Activated CD8-positive, alpha-beta memory T cell treated with anti-CD3 and anti-CD28 coated beads, Interleukin-2, amount 50 U/mL, for 1 hour (primary cell): ENCODE results near the gene CCDC3.
"Not testable (repeated sequence)": the region's sequence is repeated elsewhere in the genome, so short reads cannot be mapped to it uniquely, and the experiment has no call there.

ENCODE experiments used
- DNase-seq: peaks from one replicate; pipeline ENCODE4 v3.0.0-alpha.2; 2020; ENCODE audit errors: extremely low read depth

The CCDC3 gene

GRCh38 chr10:13001041-13001886 lies at the start of gene CCDC3:
TSS of gene CCDC3 (minus strand) at chr10:13001713. CDS start at chr10:13001570, 143 bp downstream.
- DNase-seq, result no peak

DNA sequence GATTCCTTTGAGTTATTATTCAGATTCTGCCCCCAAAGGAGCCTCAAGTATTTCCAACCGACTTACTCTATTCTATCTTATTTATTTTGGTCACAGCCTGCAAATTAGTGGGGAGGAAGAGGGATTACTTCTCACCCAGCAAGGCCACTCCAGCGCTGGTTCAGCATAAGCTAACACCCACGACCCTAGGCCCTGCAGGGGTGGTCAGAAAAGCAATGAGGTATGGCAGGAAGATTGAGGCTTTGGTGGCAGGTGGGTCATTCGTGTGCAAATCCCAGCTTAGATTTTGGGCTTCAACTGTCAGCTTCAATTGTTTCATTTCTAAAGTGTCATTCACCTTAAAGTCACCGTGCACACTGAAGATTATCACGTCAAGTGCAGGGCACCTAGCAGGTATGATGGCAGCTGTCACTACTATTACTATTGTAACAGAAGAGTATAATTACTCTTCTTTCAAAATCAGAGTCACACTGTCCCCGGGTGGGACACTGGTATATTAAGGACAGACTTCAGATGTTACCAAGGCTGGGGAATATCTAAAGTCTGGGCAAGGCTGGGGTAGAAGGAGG lies 49.7 kb upstream of the CCDC3 start:
- no peak for DNase-seq

GRCh38 chr10:13049774-13050420 lies 48.4 kb upstream of the CCDC3 start:
- no peak for DNase-seq

DNA sequence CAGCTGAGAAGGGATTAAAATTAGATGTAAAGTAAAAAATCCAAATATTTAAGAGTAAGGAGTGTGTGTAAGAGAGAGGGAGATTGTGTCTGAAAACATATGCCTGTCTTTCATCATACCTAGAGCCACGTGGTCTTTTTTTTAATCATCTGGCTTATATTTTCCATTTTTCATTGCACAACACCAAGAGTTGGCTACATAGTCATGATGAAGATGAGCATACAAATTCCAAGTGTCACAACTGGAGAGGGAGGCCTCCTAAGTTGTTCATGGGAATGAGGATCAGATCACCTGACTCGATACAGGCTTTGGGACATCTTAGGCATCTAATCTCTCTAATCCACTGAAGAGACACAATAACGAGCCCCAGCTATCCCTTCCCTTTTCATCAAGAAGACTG lies 47.2 kb upstream of the CCDC3 start:
- no peak for DNase-seq

- DNase-seq, result no peak
These were observed 46.2 kb upstream of the CCDC3 start for GRCh38 chr10:13047529-13048206.

GRCh38 chr10:13046851-13047528 lies 45.5 kb upstream of the CCDC3 start:
- no peak for DNase-seq

GRCh38 chr10:13043520-13043919 lies 42.0 kb upstream of the CCDC3 start:
- DNase-seq, result no peak

GRCh38 chr10:13039761-13040160 lies 38.2 kb upstream of the CCDC3 start:
- no peak for DNase-seq

DNA sequence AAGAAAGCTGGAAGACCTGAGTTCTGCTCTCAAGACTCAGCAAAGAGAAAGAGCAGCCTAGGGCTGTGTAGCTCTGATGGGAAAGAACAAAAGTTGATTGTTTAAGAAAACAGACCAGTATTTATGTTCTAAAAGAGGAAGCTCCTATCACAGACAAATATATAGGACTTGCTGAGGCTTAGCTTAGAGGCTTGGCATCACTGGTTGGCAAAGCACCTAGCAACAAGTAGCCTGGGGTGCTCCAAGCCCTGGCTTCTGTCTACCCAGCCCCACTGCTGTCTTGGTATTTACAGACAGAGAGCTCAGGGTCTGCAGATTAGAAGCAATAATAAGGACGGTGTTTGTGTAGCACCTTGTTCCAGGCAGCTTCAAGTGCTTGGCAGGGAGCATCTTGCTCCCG lies 36.9 kb upstream of the CCDC3 start:
- no peak for DNase-seq

DNA sequence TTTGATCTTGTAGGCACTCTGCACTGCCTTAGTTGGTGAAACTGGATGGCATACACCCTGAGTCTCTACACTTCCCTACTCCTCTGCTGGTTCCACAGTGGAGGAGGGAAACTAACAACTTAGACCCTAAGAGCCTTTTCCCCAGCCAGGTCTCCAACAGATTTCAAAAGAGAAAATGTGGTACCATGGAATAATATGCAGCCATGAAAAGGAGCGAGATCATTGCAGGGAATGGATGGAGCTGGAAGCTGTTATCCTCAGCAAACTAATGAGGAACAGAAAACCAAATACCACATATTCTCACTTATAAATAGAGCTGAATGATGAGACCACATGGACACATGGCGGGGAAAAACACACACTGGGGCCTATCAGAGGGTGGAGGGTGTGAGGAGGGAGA lies 36.3 kb upstream of the CCDC3 start:
- DNase-seq, result no peak

GRCh38 chr10:13036841-13037240 lies 35.3 kb upstream of the CCDC3 start:
- DNase-seq, result no peak

DNA sequence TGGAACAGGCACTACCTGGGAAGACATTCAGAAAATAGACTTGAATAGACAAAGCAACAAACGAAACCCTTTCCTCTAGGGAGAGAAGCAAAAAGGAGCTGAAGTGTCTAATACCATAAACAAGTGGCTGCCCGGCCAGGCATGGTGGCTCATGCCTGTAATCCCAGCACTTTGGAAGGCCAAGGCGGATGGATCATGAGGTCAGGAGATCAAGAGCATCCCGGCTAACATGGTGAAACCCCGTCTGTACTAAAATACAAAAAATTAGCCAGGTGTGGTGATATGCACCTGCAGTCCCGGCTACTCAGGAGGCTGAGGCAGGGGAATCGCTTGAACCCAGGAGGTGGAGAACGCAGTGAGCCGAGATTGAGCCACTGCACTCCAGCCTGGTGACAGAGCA lies 34.2 kb upstream of the CCDC3 start:
- not testable (repeated sequence) for DNase-seq

GRCh38 chr10:13026873-13027272 lies 25.4 kb upstream of the CCDC3 start:
- no peak for DNase-seq

DNA sequence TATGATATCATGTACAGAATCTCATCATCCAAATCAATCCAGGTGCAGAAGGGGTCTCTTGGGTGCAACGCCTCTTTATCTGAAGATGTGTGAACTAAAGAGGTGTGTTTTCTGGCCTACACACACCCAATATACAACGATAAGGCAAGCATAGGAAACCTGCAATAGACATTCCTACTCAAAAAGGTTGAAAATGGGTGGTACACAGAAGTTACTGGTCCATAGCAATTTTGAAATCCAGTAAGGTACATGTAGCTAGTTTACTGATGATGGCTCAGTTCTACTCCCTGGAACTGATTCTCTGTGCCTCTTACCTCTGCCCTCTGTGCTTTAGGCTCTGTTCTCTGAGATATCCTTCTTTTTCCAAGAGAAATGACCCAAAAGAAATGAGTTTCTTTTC lies 22.2 kb upstream of the CCDC3 start:
- no peak for DNase-seq

- no peak for DNase-seq
These were observed 17.8 kb upstream of the CCDC3 start for GRCh38 chr10:13019280-13019679.

DNA sequence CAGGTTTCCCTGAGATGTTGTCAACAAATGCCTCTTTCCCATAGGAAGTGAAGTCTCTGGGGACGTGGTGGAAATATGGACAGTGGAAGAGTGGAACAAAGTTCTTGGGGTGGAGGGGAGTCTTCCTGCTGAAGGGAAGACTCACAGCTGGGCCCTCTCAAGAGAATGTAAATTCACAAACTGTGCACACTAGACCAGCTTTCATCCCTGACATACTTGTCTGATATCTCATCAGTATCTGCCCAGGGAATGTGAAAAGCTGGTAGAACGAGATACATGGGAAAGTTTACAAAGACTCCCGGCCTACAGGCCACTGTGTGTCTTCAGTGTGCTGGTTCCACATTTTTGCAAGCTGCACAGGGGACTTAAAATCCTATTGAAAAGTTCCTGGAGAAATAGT lies 16.7 kb upstream of the CCDC3 start:
- DNase-seq, result no peak

DNA sequence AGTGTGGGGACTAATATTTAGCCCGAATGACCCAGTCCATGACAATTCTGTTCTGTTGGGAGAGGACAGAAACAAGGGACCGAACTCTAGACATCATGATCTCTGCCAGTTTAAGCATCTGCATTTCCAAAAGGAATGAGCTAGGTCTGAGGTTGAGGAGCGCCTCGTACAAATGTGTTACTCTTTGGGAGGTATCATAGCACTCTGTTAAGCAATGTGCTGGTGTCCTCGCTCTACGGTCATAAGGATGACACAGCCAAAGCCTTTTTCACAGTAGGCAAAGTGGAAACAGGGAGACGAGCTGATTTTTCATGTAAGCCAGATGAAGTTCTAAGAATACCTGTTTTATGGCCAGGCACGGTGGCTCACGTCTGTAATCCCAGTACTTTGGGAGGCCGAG lies 15.4 kb upstream of the CCDC3 start:
- DNase-seq, result no peak

GRCh38 chr10:13016426-13016825 lies 14.9 kb upstream of the CCDC3 start:
- no peak for DNase-seq

DNA sequence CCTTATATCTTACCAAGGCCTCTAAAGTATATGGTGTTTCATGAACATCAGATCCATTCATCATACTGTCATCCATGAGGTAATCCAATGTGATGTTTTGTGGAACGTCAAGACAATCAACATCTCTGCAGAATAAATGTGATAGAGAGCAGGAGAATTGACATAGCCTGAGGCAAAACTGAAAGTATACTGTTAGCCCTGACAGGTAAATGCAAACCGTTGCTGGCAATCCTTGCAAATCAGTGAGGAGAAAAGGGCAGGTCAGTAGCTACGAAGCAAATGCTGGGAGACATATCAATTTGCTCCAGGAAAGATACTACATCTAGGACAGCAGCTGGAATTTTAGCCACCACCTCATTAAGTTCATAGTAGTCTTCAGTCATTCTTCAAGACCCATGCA lies 4.5 kb upstream of the CCDC3 start:
- DNase-seq, result no peak

- no peak for DNase-seq
These were observed 2.2 kb upstream of the CCDC3 start for GRCh38 chr10:13003759-13004158.

- DNase-seq, result no peak
These were observed 1.5 kb upstream of the CCDC3 start for GRCh38 chr10:13003004-13003403.

DNA sequence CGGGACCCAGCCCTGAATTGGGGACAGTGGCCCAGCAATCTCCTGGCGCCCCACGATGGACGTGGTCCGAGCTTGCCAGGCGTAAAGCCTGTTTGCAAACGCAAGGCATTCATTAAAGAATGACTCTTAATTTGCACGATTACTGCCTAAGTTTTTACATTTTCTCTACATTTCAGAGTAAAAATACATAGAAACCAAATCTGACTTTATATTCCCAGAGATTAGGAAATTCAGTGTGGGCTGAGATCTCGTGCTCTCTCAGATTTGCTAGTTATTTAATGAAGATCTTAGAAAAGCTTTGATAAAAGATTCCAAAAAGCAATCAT lies 337 bp upstream of the CCDC3 start:
- DNase-seq, result no peak
